ENCODE measurements around the gene ATP1A1.

The ATP1A1 gene

DNA sequence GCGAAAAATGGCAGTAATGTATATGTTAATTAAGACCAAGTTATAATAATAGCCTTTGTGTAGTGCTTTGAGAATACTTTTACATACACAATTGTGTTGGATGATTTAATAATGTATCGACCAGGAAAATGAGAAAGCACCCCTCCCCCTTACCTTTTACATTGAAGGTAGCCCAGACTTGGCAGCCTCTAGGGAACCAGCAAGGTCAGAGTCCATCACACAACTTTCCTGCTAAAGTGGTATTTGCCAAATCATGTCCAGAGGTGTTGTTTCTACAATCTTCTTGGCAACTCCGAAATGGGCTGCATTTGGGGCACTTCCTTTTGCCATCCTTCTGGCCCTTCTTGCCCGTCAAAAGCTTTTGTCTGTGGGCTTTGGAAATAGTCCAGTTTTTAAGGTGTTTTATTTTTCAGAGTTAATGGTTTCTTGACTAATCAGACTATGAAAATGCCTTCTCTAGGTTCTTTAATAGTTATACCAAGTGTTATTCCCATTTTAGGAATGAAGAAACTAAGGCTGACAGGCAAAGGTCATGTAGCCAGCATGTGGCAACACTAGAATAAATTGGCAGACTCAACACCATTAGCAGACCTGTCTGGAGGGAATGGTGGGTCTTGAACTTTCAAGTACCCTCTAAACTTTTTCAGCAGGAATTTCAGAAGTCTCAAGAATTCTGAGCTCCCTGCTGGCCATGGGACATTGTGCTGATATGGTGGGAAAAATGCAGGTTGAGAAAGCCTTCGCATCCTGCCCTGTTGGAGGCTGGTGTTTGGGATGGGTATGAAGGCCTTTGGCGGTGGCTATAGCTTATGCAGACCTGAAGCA is 6.8 kb downstream of the ATP1A1 start:
- TF ChIP-seq, protein P1, sequence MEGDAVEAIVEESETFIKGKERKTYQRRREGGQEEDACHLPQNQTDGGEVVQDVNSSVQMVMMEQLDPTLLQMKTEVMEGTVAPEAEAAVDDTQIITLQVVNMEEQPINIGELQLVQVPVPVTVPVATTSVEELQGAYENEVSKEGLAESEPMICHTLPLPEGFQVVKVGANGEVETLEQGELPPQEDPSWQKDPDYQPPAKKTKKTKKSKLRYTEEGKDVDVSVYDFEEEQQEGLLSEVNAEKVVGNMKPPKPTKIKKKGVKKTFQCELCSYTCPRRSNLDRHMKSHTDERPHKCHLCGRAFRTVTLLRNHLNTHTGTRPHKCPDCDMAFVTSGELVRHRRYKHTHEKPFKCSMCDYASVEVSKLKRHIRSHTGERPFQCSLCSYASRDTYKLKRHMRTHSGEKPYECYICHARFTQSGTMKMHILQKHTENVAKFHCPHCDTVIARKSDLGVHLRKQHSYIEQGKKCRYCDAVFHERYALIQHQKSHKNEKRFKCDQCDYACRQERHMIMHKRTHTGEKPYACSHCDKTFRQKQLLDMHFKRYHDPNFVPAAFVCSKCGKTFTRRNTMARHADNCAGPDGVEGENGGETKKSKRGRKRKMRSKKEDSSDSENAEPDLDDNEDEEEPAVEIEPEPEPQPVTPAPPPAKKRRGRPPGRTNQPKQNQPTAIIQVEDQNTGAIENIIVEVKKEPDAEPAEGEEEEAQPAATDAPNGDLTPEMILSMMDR (IDR thresholded peaks at IDR 0.05; ENCODE audit: low read length, missing control alignments), result no peak
- no peak for DNase-seq (ENCODE audit: low read depth)
- no peak overlapping the region for H3K4me3 ChIP-seq (replicated peaks; ENCODE audit: low read depth, low read length)

DNA sequence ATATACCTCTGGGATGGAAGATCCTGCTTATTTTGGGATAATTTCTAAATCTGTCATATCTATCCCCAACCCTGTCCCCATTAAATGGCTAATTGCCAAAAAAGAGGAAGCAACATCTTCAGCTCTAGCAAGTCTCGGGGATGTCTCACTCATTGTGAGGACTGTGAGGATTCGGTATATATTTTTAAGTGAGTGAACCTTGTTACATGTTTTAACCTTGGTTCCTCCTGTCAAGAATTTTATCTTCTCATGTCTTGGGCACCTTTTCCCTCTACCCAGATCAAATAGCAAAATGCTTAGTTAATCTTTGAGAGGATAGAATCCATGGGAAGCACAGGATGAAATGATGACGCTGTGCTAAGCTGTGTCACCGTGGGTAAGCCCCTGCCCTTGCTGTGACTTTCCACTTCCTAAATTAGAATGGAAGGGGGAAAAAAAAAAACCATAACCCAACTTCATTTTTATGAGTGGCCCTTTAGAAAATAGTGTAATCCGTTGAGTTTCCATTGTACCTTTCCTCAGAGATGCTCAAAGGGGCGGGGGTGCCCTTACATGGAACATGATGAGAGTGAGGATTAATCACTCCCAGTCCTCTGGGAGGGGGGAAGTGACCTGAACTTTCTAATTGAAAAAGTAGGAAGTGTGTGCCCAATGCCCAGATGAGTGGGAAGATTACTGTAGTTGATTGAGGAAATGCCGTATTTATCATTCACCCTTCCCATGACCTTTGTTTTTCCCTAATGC is 7.6 kb downstream of the ATP1A1 start:
- TF ChIP-seq, protein P1 (IDR thresholded peaks at IDR 0.05; ENCODE audit: low read length, missing control alignments), result no peak
- DNase-seq (ENCODE audit: low read depth), result no peak
- H3K4me3 ChIP-seq (replicated peaks; ENCODE audit: low read depth, low read length), result no peak overlapping the region

DNA sequence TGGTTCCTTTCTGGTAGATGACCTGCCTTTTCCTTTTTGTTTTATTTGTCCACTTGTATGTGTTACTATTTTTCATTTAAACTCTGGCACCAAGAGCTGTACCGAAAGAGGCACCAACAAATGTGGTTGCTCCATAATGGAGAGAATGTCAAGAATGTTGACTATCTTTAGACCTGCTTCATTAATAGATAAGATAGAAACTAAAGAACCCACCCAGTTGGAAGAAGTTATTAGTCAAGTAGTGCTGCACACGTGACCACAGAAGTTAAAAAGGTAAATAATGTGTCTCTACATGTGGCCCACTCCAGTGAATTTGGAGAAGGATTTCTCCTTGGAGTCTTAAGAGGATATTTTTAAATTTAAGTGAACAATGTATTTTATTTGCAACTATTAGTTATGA is 9.3 kb downstream of the ATP1A1 start:
- peak; percentile 67 for DNase-seq (ENCODE audit: low read depth)

DNA sequence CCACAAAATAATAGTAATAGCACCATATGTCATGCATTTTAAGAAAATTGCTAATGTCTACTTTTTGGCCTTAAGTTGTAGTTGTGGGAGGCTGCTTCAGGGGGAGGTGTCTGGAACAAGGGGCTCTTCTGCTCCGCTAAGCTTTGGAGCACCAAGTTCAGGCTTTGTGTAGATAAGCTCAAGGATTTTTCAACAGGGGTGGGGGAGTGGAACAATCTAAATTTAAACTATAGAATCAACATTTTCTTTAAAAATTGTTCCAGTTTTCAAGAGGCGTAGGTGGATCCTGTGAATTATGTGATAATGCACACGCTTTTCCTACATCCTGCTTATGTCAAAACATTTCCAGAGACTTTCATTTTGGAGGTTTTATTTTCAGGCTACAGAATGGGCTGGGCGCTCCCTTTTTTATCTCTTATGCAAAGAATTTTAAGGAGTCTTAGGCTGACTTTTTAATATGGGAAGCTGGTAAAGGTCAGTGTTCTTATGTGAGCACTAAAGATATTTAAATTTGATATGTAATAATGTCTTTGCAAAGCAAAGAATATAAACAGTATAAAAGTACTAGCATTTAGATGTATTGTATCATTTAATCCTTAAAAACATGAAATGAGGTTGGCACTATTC is 9.9 kb downstream of the ATP1A1 start:
- no peak overlapping the region for H3K4me3 ChIP-seq (replicated peaks; ENCODE audit: low read depth, low read length)
- TF ChIP-seq, protein P1 (IDR thresholded peaks at IDR 0.05; ENCODE audit: low read length, missing control alignments), result no peak
- DNase-seq (ENCODE audit: low read depth), result peak; percentile 51

More for the DNA sequence above, 9.3 kb downstream of the ATP1A1 start:
- no peak overlapping the region for H3K4me3 ChIP-seq (replicated peaks; ENCODE audit: low read depth, low read length)
- TF ChIP-seq, protein P1 (IDR thresholded peaks at IDR 0.05; ENCODE audit: low read length, missing control alignments), result no peak

DNA sequence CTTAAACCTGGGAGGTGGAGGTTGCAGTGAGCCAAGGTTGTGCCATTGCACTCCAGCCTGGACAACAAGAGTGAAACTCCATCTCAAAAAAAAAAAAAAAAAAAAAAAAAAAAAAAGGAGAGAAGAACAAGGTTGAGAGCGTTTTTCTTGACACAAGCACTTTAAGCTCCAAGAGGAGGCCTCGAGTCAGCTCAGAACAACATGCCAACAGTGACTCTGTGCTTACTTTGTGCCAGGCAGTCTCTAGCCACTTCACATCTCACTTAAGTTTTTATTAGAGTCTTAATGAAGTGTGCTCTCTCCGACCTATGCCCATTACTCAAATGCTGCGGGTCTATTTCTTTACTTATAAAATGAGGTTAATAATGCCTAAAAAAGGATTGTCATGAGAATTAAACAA is 13.0 kb downstream of the ATP1A1 start:
- DNase-seq (ENCODE audit: low read depth), result no peak
- H3K4me3 ChIP-seq (replicated peaks; ENCODE audit: low read depth, low read length), result no peak overlapping the region
- TF ChIP-seq, protein P1 (IDR thresholded peaks at IDR 0.05; ENCODE audit: low read length, missing control alignments), result no peak

DNA sequence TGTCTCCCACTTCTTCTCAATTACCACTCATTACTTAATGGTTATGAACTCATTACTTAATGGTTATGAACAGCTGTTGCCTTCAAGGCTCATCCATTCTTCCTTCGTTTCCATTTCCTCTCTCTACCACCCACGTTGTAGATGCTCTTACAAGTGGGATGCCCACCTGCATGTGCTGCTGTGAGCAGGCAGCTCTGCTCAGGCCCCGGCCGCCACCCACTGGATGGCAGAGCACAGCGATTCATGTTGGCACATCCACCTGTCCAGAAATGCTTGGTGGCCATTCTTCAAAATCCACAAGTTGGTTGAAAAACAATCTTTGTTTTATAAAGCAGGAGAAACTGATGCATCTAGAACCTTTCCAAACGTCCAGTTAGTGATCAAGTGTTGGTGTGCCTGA is 14.5 kb downstream of the ATP1A1 start:
- no peak for DNase-seq (ENCODE audit: low read depth)
- TF ChIP-seq, protein P1 (IDR thresholded peaks at IDR 0.05; ENCODE audit: low read length, missing control alignments), result no peak
- H3K4me3 ChIP-seq (replicated peaks; ENCODE audit: low read depth, low read length), result no peak overlapping the region
